Esophagus muscularis mucosa (tissue), 4 donors: ENCODE measurements around the gene MUS81. TPM values are rescaled to one million over a fixed set of nuclear protein-coding genes. Genes with fewer than 3 reads are reported as not detected.

Source experiments
- DNase-seq: peaks from one replicate; pipeline ENCODE4 v3.0.0-alpha.2; 2017; ENCODE audit errors: extremely low spot score
- H3K27ac ChIP-seq, 4 donors: fragments of 200-600 bp; sonication (generic); replicated peaks in 1 of 4; 1 replicate in 3 of 4; 2 replicates in 1 of 4; pipeline ENCODE4 v1.5.1; 2016 to 2019; ENCODE audit warnings: mild to moderate bottlenecking in 1 of 4
- H3K27me3 ChIP-seq, 4 donors: fragments of 200-600 bp; sonication (generic); one replicate each; pipeline versions ENCODE4 v1.5.1 to v1.6.0; 2016 to 2019
- H3K36me3 ChIP-seq, 4 donors: fragments of 200-600 bp; sonication (generic); one replicate each; pipeline ENCODE4 v1.5.1; 2016 to 2019
- H3K4me1 ChIP-seq, 4 donors: fragments of 200-600 bp; sonication (generic); one replicate each; pipeline ENCODE4 v1.5.1; 2016 to 2019
- H3K4me3 ChIP-seq, 4 donors: fragments of 200-600 bp; sonication (generic); 1 replicate in 2 of 4; 2 replicates in 2 of 4; pipeline ENCODE4 v1.5.1; 2016 to 2019; ENCODE audit warnings: mild to moderate bottlenecking in 4 of 4, moderate library complexity in 1 of 4
- H3K9me3 ChIP-seq, 4 donors: fragments of 200-600 bp; sonication (generic); 1 replicate in 3 of 4; 2 replicates in 1 of 4; pipeline ENCODE4 v1.5.1; 2016 to 2019
- EP300 ChIP-seq: sonication (generic); formaldehyde crosslinking; IDR thresholded peaks from one replicate; pipeline ENCODE4 v1.6.1; 2017; ENCODE audit warnings: antibody characterized with exemption
- POLR2A ChIP-seq: fragments of 450-650 bp; IDR thresholded peaks from one replicate; pipeline ENCODE4 v1.6.1; 2017; ENCODE audit warnings: antibody characterized with exemption, moderate library complexity, mild to moderate bottlenecking, low read depth
- POLR2AphosphoS5 ChIP-seq, 2 donors: sonication (generic); formaldehyde crosslinking; IDR thresholded peaks; one replicate each; pipeline ENCODE4 v1.6.1; 2017; ENCODE audit warnings: antibody characterized with exemption in 2 of 2
- WGBS: methylation state at CpG from one replicate; pipeline ENCODE4 v1.1.5; 2018; 5-methylcytosine and 5-hydroxymethylcytosine counted together
- intact Hi-C: fragments of 100-400 bp; cut with DNase I; formaldehyde crosslinking; loops from one replicate; pipeline ENCODE4 v1.15.1; 2023
- total RNA-seq, 4 donors: library from RNA; depleted of rRNA; stranded (reverse); fragments of >200 nt; gene quantifications; one replicate each; pipeline versions ENCODE4 v1.1.0 to v1.2.1, GENCODE V29; 2016
- TF ChIP-seq, protein P1 (sequence below), 3 experiments: fragments of 200-600 bp in 2 of 3; fragments of 450-650 bp in 1 of 3; sonication (generic) in 2 of 3; IDR thresholded peaks; one replicate each; pipeline ENCODE4 v1.5.1; 2017 to 2019; ENCODE audit warnings: antibody characterized with exemption in 3 of 3, mild to moderate bottlenecking in 2 of 3, moderate library complexity in 1 of 3

The MUS81 gene
- total RNA-seq, 4 donors from 2014 or later, result 42.2 to 74.2 (median 58.3) TPM

GRCh38 chr11:65906602-65907001 is 46.4 kb downstream of the MUS81 start:
- TF ChIP-seq POLR2A (no peak), POLR2AphosphoS5 (IDR thresholded peaks at IDR 0.05) (no peak), EP300 (no peak)
- TF ChIP-seq, protein P1, sequence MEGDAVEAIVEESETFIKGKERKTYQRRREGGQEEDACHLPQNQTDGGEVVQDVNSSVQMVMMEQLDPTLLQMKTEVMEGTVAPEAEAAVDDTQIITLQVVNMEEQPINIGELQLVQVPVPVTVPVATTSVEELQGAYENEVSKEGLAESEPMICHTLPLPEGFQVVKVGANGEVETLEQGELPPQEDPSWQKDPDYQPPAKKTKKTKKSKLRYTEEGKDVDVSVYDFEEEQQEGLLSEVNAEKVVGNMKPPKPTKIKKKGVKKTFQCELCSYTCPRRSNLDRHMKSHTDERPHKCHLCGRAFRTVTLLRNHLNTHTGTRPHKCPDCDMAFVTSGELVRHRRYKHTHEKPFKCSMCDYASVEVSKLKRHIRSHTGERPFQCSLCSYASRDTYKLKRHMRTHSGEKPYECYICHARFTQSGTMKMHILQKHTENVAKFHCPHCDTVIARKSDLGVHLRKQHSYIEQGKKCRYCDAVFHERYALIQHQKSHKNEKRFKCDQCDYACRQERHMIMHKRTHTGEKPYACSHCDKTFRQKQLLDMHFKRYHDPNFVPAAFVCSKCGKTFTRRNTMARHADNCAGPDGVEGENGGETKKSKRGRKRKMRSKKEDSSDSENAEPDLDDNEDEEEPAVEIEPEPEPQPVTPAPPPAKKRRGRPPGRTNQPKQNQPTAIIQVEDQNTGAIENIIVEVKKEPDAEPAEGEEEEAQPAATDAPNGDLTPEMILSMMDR (IDR thresholded peaks at IDR 0.05), result no peak
- no peaks in the 10 kb centered on the region for H3K9me3 ChIP-seq
- WGBS, result 87% methylated on average over 5 of the region's 5 CpGs
- H3K4me3 ChIP-seq, result no peak overlapping the region
- DNase-seq, result no peak
- H3K36me3 ChIP-seq, result no peaks in the 10 kb centered on the region
- no peak overlapping the region for H3K27ac ChIP-seq
- H3K27me3 ChIP-seq, result no peaks in the 10 kb centered on the region
- intact Hi-C loops, result no loop called here
- H3K4me1 ChIP-seq, result peaks cover 5 to 7% (median 6%) of the 10 kb centered on the region in 4 donors

DNA sequence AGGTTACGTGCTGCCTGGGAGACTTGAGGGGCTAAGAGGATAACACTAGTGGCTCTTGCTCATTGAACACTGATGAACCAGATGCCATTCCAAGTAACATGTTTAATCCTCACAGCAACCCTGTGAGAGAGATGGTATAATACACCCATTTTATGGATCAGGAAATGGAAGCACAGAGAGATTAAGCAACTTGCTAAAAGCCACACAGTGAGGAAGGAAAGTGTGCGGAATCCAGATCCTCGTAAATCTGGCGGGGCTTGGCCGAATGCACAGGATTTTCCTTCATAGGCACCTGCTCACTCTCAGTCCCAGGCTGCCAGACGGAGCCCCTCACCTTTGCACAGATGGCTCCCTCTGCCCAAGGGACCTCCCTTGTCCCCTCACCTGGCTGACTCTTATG is 47.6 kb downstream of the MUS81 start:
- 93% methylated on average over 6 of the region's 6 CpGs for WGBS
- Histone ChIP-seq H3K27me3 (no peaks in the 10 kb centered on the region), H3K27ac (no peak overlapping the region), H3K36me3 (no peaks in the 10 kb centered on the region), H3K9me3 (no peaks in the 10 kb centered on the region), H3K4me1 (peaks cover 11 to 18% (median 14%) of the 10 kb centered on the region in 4 donors), H3K4me3 (no peak overlapping the region)
- no peak for DNase-seq
- intact Hi-C loops, result no loop called here
- TF ChIP-seq POLR2AphosphoS5 (IDR thresholded peaks at IDR 0.05), result no peak
- no peak for TF ChIP-seq POLR2A

GRCh38 chr11:65911682-65912568 is 51.7 kb downstream of the MUS81 start:
- DNase-seq, result no peak

DNA sequence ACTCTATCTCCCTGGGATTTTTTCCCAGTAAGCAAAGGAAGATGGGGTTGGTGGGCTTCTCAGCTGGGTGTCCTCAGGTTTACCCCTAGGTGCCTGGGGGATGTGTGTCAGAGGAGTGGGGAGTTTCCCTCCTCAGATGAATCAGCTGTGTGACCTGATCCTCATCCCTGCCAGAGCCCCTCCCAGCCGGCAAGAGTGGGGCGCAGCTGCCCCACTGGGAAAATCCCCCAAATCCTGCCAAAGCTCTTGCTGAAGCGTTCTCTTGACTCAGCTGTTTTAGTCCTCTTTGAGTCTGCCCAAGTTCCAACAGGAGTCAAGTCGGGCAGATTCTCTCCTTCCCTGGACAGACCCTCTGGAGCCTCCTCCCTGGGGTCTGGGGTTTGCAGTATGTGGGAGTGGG is 52.6 kb downstream of the MUS81 start:
- peaks cover 0 to 9% (median 0%) of the 10 kb centered on the region in 4 donors for H3K36me3 ChIP-seq
- no peak for DNase-seq
- peak overlapping the region in 1 of 4 donors; percentile 13 for H3K27ac ChIP-seq
- H3K4me3 ChIP-seq, result no peak overlapping the region
- H3K9me3 ChIP-seq, result no peaks in the 10 kb centered on the region
- H3K27me3 ChIP-seq, result no peaks in the 10 kb centered on the region
- intact Hi-C loops, result no loop called here
- TF ChIP-seq POLR2AphosphoS5 (IDR thresholded peaks at IDR 0.05) (no peak), EP300 (no peak)
- TF ChIP-seq, protein P1 (IDR thresholded peaks at IDR 0.05), result no peak
- H3K4me1 ChIP-seq, result peaks cover 45 to 57% (median 52%) of the 10 kb centered on the region in 4 donors
- WGBS, result 27% methylated on average over 3 of the region's 4 CpGs

More at GRCh38 chr11:65911682-65912568, 51.7 kb downstream of the MUS81 start:
- Histone ChIP-seq H3K4me1 (peaks cover 36 to 48% (median 43%) of the 10 kb centered on the region in 4 donors), H3K36me3 (peaks cover 0 to 2% (median 0%) of the 10 kb centered on the region in 4 donors), H3K4me3 (no peak overlapping the region), H3K27ac (no peak overlapping the region), H3K27me3 (no peaks in the 10 kb centered on the region), H3K9me3 (no peaks in the 10 kb centered on the region)
- intact Hi-C loops, result no loop called here
- 23% methylated on average over 13 of the region's 14 CpGs for WGBS
- TF ChIP-seq POLR2AphosphoS5 (IDR thresholded peaks at IDR 0.05) (peak; percentile 51 to 63), POLR2A (no peak), EP300 (no peak)
- TF ChIP-seq, protein P1 (IDR thresholded peaks at IDR 0.05), result peak in 2 of 3 experiments; percentile 40

- Histone ChIP-seq H3K27ac (peak overlapping the region; percentile 91 to 99 (median 94)), H3K4me3 (peak overlapping the region; percentile 16 to 27 (median 19))
- no peak for DNase-seq
Observed at GRCh38 chr11:65915101-65915820, 55.0 kb downstream of the MUS81 start.

More at GRCh38 chr11:65915101-65915820, 55.0 kb downstream of the MUS81 start:
- Histone ChIP-seq H3K27me3 (no peaks in the 10 kb centered on the region), H3K36me3 (peaks cover 0 to 9% (median 0%) of the 10 kb centered on the region in 4 donors), H3K4me1 (peaks cover 51 to 70% (median 64%) of the 10 kb centered on the region in 4 donors), H3K9me3 (no peaks in the 10 kb centered on the region)
- intact Hi-C loops, result no loop called here
- TF ChIP-seq, protein P1 (IDR thresholded peaks at IDR 0.05), result no peak
- no peak for TF ChIP-seq POLR2A
- no peak for TF ChIP-seq POLR2AphosphoS5 (IDR thresholded peaks at IDR 0.05)
- 80% methylated on average over 8 of the region's 10 CpGs for WGBS
